Gastroesophageal sphincter (tissue), 3 donors: ENCODE measurements around the gene AK8.

Source experiments
- CTCF ChIP-seq, 4 experiments: fragments of 200-600 bp in 2 of 4; fragments of 450-650 bp in 2 of 4; sonication (generic) in 1 of 4; IDR thresholded peaks; one replicate each; pipeline ENCODE4 v1.5.1; 2017 to 2019; ENCODE audit warnings: antibody characterized with exemption in 4 of 4, mild to moderate bottlenecking in 2 of 4, moderate library complexity in 2 of 4
- POLR2A ChIP-seq, 2 donors: fragments of 450-650 bp; IDR thresholded peaks; one replicate each; pipeline ENCODE4 v1.6.1; 2017; ENCODE audit warnings: antibody characterized with exemption in 2 of 2, mild to moderate bottlenecking in 2 of 2, moderate library complexity in 1 of 2

GRCh38 chr9:132877458-132877823 lies 643 bp downstream of the AK8 start:
- TF ChIP-seq CTCF (IDR thresholded peaks at IDR 0.05): no peak
- no peak for TF ChIP-seq POLR2A (IDR thresholded peaks at IDR 0.05)
